Stimulated activated CD4-positive, alpha-beta T cell treated with anti-CD3 and anti-CD28 coated beads, Interleukin-1b, Interleukin-23, amount 100 ng/mL, for 48 hours (primary cell): ENCODE measurements around the gene GLT8D2.

ENCODE experiments used
- DNase-seq: peaks from one replicate; pipeline ENCODE4 v3.0.0-alpha.2; 2020

The GLT8D2 gene, protein sequence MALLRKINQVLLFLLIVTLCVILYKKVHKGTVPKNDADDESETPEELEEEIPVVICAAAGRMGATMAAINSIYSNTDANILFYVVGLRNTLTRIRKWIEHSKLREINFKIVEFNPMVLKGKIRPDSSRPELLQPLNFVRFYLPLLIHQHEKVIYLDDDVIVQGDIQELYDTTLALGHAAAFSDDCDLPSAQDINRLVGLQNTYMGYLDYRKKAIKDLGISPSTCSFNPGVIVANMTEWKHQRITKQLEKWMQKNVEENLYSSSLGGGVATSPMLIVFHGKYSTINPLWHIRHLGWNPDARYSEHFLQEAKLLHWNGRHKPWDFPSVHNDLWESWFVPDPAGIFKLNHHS

DNA sequence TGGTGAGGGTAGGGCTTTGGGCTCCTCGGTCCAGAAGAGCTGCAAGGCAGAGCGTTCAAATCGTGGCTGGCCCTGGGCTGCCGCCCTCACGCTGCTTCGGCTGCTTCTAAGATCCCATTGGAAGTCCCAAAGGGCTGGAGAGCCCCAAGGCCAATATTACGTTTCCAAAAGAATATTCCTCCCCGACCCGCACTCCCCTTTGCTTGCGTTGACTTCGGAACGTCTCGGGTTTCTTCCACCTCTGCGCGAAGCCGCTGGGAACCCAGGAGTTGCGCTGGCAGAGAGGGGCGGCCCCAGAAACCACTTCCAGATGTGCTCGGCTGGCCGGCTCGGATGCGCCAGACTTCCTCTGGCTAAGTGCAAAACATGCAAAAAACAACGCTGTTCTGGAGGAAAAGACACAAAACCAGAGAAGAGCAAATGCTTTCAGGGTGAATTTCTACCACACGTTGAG lies at the start of gene GLT8D2:
Gene GLT8D2, minus strand, starts transcription at position 285 of the 454 bp plus-strand sequence. CDS start 30,539 bp downstream, outside the sequence.
- DNase-seq: no peak

DNA sequence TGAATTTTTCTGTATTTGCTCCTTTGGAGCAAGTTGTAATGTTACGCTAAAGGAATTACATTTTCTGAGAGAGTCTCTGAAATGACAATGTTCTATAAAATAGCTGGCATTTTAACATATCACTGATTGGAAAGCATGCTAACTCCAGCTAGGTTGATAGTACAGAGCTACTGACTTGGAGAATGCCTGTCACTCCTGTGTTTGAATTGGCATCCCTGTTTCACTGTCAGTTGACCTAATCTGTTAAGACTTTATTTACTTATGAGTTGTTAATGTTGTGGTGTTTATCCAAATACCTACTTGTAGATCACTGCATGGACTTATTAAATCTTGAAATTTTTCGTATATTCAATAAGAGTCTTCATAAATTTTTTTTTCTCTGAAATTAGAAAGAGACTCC lies 48.0 kb upstream of the GLT8D2 start:
- no peak for DNase-seq

DNA sequence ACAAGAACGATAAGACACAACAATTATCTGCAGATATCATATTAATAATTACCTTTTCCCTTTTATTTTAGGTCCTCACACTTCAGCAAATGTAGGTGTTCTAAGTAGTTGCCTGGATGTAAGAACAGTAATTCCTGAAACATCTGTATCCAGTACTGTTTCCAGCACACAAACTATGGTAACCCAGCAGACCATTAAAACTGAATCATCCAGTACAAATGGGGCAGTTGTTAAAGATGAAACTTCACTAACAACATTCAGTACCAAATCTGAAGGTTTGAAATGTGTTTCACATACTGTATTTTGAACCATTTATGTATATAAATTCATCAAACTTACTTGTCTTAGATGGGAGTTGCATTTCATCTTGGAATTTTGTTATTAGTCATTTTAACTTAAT lies 45.3 kb upstream of the GLT8D2 start:
- no peak for DNase-seq

DNA sequence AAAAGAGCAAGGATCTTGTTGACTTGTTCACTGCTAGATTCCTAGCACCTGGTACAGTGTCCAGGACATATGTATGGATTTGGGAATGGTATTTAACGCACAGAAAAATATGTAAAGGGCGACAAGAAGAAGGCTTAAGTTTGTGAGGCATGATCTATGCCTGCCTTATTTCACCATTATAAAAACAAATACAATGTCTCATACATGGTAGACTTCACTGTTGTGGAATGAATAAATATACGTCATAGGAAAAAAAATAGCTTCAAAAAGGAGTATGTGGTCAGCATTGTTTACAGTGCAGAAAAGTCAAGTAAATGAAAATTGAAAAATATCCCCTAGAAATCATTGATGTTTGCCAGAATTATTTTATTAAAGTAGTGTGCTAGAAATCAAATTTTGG lies 44.3 kb upstream of the GLT8D2 start:
- no peak for DNase-seq

DNA sequence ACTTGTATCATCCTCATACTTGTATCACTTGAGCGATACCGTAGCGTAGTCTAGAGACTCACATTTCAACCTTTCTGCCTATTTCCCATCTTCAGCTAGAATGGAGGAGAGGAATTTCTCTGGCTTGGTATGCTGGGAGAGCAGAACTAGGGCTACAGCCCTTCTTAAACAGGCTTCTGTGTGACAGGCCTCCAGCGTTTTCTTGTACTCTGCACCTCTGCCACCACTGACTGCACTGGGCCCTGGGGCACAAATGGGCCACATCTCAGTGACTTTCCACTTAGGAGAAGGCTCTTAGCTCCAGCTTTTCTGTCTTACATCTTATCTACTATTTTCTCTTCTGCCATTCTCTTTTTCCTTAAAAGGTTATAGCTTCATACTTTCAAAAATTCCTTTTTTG lies 41.1 kb upstream of the GLT8D2 start:
- DNase-seq: no peak

DNA sequence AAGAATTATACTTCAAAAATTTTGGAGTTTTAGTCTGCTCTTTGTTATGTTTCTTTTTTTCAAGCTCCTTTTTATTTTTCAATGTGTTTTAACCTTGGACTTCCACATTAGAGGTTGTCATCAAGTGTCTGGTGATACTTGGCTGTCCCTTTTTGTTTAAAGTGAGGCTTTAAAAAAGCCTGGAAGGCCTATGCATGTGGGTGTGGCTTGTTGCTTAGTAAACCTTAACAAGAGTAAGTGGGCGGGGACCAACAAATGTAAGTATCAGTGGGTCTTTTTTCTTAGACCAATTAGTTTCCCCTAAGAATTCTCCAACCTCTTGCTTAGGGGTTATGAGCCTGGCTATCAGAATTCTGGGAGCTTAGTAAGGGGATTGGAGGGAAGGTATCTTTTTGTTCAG lies 40.7 kb upstream of the GLT8D2 start:
- no peak for DNase-seq

DNA sequence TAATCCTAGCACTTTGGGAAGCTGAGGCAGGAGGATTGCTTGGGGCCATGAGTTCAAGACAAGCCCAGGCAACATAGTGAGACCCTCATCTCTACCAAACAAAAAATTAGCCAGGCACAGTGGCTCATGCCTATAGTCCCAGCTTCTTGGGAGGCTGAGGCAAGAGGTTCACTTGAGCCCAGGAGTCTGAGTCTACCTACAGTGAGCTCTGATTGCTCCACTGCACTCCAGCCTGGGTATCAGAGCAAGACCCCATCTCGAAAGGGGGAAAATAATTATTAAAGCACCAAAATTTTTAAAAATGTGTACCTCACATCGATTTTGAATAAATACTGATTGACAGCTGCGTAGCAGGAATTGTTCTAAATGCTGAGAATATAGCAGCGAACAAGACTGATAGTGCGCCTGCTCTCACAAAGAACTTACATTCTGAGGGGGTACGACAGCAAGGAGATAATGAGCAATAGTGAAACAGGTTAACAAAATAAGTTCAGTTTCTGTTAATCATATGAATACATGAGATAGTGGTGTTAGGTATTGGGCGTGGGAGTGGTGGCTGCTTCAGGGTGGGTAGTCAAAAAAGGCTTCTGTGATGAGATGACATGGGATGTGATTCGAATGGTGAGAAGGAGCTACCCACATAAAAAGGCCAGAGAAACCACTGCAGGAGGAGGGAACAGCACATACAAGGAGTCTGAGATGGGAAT lies 33.9 kb upstream of the GLT8D2 start:
- DNase-seq: peak; percentile 72

DNA sequence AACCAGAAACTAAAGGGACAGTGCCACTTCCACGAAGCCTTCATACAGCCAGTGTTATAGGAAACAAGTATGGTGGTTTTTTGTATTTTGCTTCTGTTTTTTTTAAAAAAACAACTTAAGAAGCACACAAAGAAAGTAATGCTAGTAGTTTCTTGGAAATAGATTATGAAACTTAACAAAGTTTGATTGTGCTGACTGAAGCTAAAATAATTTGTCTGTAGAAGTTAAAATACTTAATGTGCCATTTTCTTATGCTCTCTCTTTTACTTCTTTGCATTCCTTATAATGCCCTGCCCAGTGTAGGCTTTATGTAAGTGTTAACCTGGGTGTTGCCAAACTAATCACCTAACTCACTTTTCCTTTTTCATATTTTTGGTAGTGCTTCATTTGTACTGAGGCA lies 30.8 kb upstream of the GLT8D2 start:
- no peak for DNase-seq

DNA sequence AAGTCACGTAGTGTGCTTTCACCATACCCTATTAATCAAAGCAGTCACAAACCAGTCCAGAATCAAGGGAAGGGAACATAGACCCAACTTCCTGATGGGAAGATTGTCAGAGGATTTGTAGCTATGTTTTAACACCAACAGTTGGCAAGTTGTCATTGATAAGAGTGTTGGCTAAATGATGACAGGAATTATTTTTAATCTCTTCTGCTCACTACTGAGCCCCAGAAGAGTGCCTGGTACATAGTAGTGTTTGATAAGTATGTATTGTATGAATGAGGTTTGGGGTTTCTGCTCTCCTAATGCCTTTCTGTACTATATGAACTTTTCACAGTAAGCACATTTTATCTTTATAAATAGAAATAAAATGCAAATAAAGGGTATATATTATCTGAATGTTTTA lies 29.0 kb upstream of the GLT8D2 start:
- DNase-seq: no peak

DNA sequence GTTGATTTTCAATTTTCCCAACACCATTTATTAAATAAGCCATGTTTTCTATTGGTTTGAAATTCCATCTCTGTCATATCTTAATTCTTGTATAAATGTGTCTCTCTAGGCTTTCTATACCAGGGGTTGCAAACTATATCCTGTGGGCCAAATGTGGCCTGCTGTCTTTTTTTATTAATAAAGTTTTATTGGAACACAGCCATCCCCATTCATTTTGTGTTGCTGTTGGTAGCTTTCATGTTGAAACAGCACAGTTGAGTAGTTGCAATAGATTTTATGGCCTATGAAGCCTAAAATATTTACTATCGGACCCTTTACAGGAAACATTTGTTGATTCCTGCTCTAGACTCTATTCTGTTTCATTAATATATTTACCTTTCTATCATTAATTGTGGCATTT lies 23.7 kb upstream of the GLT8D2 start:
- DNase-seq: no peak

DNA sequence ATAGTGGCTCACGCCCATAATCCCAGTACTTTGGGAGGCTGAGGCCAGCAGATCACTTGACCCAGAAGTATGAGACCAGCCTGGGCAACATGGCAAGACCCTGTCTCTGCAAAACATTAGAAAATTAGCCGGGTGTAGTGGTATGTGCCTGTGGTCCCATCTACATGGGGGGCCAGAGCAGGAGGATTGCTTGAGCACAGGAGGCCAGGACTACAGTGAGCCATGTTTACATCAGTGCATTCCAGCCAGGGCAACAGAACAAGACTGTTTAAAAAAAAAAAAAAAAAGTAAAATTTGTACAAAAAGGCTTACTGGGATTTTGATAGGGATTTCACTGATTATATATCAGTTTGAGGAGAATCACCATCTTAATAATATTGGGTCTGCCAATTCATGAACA lies 22.1 kb upstream of the GLT8D2 start:
- no peak for DNase-seq

DNA sequence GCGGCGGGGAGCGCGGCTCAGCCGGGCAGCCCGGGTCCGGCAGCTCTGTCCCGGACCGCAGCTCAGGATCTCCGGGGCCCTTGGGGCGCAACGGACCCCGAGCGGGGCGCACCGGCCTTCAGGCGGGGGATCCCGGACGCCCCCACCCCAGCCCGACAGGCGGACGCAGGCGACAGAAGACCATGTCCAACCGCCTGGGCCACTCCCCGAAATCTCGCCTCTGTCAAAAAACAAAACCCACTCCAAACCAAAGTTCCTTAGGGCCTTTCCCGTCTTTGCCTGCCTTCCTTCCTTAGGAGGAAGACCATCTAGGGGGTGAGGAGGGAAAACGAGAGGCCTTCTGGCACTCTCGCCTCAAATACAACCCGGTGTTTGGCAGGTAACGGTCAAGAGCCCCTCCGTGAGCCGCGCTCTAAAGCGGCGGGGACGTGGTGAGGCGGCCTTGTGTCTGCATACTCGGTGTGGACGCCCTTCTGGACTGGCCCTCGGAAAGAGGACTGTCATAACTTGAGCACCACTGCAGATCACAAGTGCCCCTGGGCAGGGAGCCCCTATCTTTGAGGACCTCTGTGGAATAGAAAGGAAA lies 14.9 kb upstream of the GLT8D2 start:
- DNase-seq: no peak

DNA sequence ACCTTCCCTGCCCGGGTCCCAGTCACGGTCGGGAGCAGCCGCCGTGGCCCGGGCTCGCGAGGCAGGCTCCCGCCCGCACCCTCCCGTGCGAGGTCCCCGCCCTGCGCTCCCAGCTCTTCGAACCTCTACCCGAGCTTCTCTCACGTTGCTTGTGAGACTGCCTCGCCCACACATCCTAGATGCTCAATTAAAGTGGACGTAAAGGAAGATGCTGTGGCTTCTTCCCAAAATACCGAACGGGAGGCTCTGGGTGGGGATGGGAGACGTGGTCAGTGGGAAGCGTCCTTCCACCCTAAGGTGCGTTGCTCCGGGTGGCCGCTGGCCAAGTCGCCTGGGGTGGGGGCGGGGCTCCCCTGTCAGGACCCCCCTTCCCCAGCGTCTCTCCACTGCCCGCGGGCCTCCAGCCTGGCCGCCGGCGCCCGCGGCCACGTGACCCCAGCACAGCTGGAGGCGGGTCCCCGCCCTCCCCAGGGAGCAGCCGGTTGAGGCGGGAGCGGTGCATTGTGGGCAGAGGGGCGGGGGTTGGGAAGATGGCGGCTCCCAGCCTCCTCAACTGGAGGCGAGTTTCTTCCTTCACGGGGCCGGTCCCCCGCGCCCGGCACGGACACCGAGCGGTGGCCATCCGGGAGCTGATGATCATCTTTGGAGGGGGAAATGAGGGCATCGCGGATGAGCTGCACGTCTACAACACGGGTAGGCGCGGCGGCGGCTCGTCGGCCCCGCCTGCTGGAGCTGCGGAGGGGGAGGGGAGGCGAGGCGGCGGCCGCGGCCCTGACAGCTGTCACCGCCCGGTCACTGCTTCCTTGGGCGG lies 14.2 kb upstream of the GLT8D2 start, which contains the start of gene HCFC2:
Gene HCFC2, plus strand, starts transcription at position 501 of the 811 bp plus-strand sequence. Its CDS starts 30 bp downstream, at position 531.
- peak; percentile 89 for DNase-seq

DNA sequence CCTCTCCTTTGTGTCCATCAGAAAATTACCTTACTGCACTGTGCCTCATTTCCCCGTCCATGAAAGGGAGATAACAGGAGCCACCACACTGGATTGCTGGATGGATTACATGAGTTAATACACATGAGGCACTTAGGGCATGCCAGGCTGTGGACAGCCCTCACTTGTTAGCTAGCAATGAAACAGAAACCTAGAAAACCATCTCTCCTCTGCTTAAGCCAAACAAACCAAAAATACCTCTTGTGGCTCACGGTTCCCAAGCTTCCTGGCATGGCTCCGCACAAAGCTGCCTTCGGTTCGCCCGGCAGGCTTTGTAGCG lies 13.7 kb upstream of the GLT8D2 start:
- no peak for DNase-seq

DNA sequence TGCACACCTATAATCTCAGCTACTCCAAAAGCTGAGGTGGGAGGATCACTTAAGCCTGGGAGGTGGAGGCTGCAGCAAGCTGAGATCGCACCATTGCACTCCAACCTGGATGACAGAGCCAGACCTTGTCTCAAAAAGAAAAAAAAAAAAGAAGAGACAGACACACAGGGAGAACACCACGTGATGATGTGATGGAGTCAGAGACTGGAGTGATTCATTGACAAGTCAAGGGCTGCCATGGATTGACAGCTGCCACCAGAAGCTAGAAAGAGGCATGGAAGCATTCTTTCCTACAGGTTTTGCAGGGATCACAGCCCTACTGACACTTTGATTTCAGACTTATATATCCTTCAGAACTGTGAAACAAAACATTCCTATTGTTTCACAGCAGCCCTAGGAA lies 10.8 kb upstream of the GLT8D2 start:
- no peak for DNase-seq

DNA sequence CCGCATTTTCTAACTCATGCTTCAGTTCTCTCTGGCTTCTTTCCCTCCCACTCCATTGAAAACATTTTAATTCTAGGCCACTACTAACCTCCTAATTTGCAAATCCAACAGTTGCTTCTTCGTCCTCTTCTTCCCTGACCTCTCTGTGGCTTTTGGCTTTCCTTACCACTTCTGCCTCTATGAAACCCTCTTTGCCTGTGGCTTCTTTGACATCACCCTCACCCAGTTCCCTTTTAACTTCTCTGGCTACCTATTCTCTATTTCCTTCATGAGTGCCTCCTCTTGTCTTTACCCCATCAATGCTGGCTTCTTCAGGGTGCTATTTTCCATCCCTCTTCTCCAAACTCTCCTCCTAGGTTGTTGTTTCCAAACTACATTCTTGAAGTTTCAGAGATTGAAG lies 10.0 kb upstream of the GLT8D2 start:
- DNase-seq: no peak

DNA sequence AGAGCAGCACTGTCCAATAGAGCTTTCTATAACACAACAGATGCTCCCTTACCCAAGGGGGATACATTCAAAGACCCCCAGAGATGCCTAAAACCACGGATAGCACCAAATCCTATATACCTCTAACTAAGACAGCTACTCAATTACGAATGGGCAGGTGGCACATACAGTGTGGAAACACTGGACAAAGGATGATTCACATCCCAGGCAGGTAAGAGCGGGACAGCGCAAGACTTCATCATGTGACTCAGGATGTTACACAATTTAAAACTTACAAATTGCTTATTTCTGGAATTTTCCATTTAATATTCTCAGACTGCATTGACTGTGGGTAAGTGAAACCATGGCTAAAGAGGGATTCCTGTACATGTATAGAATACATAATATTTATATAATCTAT lies 8.8 kb upstream of the GLT8D2 start:
- DNase-seq: no peak

DNA sequence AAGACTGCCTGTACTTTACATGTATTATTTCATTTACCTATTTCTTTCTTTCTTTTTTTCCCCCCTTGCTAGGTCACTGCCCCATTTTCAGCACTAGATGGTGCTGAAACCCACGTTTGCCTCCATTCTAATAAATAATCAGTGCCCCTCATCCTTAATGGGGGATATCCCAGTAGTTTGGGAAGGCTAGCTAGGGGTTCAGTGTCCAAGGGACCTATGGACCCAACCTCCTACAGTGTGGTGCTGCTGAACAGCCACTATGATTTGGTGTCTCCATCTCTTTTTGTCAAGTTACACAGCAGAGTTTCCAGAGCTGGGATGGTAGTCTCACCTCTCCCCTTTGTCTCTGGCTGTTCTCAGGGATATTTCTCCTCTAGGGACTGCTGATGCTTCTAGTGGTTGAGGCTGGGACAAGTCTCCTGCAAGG lies 7.8 kb upstream of the GLT8D2 start:
- DNase-seq: no peak

DNA sequence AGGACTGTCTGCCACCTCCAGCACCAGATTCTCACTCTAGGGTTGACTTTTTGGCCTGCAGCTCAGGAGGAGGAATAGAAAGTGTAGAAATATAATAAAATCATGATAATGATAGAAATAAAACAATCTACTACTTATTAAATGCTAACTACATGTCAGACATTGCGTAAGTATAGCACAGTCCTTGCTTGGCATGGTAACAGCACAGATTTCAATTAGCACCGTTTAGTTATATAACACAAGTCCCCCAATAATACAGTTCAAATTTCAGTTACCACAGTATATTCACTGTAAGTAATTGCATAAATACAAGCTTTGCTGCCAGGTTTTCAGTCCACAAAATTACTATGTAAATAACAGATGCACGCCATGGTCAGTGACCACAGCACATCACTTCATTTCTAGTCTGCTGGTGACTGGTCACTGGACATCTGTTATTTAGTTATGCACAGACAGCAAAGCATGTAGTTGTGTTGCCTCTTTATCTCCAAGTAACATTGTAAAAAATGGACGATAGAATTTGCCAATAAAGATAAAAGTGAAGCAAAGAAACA lies 6.5 kb upstream of the GLT8D2 start:
- DNase-seq: no peak

DNA sequence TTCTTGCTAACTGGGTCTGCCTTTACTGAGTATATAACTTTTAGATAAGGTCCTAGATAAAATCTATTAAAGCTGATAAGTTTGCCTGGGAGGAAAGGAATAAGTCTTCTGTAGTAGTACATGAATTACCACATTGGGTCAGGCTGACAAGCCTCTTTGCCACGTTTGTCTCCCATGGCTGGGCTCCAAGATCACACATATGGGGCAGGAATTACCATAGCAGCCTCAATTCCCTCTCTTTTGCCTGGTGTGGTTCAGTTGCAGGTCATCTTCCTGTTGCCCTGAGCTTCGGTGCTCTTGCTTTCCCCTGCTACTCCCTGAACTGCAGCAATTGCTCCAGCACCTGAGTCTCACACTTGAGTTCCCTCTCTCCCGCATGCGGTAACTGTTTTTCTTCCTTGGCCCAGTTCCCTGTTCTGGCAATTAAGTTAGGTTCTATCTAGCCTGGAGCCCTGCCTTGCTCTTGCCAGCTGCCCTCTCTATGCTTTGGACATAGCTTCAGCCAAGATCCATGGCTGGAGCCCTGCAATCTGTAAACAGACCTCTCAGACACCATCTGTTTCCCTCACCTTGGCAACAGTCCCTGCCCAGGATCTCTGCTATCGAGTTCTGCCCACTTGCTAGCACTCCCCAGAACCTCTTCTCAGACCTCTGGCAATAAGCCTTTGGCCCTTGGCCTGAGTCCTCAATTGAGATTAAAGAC lies 5.8 kb upstream of the GLT8D2 start:
- no peak for DNase-seq

DNA sequence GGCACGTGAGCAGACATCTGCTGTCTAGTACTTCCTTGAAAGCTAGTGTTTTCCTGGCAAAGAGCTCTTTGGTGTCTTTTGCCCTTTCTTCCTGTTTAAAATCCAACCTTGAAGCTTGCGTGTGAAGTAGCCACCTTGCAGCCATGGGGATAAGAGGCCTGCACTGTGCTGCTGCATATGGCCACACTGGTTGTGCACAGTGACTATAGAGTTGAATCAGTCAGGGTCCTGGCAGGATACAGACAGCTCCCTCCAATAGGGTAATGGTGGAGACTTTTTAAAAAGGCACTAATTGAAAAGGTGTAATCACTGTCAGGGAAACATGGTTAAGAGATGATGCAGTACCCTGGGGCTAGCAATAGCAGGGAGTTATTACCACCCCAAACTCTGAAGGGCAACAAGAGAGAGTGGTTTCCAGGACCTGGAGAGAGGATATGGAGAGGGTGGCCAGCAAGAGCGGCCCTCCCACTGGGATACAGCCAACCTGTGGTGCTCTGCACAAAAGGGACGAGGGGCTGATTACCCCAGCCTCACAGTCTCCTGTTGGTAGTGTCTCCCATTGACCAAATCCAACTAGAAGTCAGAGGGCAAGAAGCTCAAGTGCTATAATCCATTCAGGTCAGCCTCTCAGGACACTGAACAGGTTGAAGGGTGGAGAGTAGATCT lies 4.8 kb upstream of the GLT8D2 start:
- DNase-seq: no peak

DNA sequence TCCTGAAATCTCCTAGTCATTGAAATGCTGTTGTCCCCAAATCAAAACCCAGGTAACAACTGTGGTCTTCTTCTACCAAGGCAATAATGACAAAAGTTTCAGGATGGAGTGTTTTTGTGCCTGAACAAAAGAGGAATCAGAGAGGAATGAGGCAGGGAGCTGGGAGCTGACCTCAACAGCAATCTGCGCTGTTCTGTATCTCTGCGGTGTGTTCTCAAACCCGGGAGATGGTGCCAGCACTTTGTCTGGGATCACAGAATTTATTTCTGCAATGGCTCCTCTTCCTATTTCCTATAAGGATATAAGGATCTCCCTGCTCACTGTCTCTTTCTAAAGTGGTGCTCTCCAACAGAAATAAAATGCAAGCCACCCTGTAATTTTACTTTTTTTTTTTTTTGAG lies 449 bp upstream of the GLT8D2 start:
- no peak for DNase-seq
